ENCODE results near the gene RPAIN.

DNA sequence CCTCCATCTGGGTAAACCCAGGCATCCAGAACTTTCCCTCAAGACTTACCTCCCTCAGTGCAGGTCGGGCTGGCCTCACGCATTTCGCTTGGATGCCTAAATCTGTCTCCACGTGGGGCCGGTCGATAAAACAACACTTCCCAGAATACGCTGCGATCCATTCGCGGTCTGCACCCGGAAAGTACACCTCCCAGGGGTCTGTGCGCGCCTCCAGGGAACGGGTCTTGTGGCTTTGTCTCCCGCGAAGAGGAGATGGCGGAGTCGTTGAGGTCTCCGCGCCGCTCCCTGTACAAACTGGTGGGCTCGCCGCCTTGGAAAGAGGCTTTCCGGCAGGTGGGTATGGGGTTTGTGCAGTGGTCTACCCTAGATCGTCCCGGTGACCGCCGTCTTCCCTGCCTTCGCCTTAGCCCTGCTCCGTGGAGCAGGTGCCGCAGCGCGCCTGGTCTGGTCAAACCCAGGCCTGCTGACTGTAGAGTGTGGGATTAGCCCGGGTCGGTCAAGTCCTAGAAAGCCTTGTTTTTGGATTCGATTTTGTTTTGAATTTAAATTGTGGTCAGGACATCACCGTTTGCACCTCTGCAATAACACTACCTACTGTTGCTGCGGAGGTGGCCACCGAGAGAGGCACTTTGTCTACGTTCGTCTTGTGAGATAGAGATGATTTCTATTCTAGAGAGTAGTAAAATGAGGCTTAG, at the start of gene RPAIN:
- TF ChIP-seq, protein P1, sequence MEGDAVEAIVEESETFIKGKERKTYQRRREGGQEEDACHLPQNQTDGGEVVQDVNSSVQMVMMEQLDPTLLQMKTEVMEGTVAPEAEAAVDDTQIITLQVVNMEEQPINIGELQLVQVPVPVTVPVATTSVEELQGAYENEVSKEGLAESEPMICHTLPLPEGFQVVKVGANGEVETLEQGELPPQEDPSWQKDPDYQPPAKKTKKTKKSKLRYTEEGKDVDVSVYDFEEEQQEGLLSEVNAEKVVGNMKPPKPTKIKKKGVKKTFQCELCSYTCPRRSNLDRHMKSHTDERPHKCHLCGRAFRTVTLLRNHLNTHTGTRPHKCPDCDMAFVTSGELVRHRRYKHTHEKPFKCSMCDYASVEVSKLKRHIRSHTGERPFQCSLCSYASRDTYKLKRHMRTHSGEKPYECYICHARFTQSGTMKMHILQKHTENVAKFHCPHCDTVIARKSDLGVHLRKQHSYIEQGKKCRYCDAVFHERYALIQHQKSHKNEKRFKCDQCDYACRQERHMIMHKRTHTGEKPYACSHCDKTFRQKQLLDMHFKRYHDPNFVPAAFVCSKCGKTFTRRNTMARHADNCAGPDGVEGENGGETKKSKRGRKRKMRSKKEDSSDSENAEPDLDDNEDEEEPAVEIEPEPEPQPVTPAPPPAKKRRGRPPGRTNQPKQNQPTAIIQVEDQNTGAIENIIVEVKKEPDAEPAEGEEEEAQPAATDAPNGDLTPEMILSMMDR (IDR thresholded peaks at IDR 0.05), result no peak
- peak; percentile 40 for TF ChIP-seq POLR2A (IDR thresholded peaks at IDR 0.05)
